Measurements from ENCODE around the gene HRAS. TPM values are rescaled to one million over a fixed set of nuclear protein-coding genes. Genes with fewer than 3 reads are reported as not detected.

Gene HRAS
- total RNA-seq, 4 donors from 2014 or later = 98.5 to 196 (median 117) TPM

GRCh38 chr11:559020-559620 is 23.7 kb upstream of the HRAS start:
- DNase-seq (ENCODE audit: low spot score in 2 of 2) = no peak
- intact Hi-C loops (cut with DNase I; ENCODE audit: low total_unique reads) = no loop called here

DNA sequence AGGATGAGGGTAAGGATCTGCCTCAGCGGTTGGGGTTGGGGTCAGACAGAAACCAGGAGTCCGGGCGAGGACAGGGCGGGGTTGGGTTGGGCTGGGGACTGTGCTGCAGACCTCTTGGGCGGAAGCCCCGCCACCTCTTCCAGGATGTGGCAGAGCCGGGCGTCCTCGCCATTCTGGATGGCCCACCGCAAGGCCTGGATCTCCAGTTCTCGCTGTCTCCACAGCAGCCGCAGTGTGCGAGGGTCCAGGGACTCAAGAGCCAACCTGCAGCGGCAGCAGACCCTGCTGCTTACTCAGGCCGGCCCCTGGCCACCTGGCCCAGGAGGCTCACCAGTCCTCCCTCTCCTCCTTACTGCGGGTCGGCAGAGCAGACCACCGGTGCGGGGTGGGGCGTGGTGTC is 23.1 kb upstream of the HRAS start:
- 84 to 88% methylated on average over 20 of the region's 20 CpGs for WGBS, 2 donors
- no peak for TF ChIP-seq POLR2A (IDR thresholded peaks at IDR 0.05)
- TF ChIP-seq CTCF (IDR thresholded peaks at IDR 0.05) = no peak
- intact Hi-C loops (cut with DNase I; ENCODE audit: low total_unique reads) = no loop called here
- DNase-seq (ENCODE audit: low spot score in 2 of 2) = no peak
- H3K4me3 ChIP-seq (ENCODE audit: low read depth, poor library complexity, severe bottlenecking) = no peak overlapping the region

More at GRCh38 chr11:559020-559620, 23.7 kb upstream of the HRAS start:
- 79 to 80% methylated on average over 13 to 14 of the region's 15 CpGs for WGBS, 2 donors
- no peak overlapping the region for H3K4me3 ChIP-seq (ENCODE audit: low read depth, poor library complexity, severe bottlenecking)
- no peak for TF ChIP-seq CTCF (IDR thresholded peaks at IDR 0.05)
- TF ChIP-seq POLR2A (IDR thresholded peaks at IDR 0.05) = no peak

- H3K4me3 ChIP-seq (ENCODE audit: low read depth, poor library complexity, severe bottlenecking) = no peak overlapping the region
- intact Hi-C loops (cut with DNase I; ENCODE audit: low total_unique reads) = no loop called here
- DNase-seq (ENCODE audit: low spot score in 2 of 2) = no peak
- no peak for TF ChIP-seq POLR2A (IDR thresholded peaks at IDR 0.05)
- 82 to 84% methylated on average over 17 to 19 of the region's 24 CpGs for WGBS, 2 donors
These were observed 22.2 kb upstream of the HRAS start for GRCh38 chr11:557328-558132.

DNA sequence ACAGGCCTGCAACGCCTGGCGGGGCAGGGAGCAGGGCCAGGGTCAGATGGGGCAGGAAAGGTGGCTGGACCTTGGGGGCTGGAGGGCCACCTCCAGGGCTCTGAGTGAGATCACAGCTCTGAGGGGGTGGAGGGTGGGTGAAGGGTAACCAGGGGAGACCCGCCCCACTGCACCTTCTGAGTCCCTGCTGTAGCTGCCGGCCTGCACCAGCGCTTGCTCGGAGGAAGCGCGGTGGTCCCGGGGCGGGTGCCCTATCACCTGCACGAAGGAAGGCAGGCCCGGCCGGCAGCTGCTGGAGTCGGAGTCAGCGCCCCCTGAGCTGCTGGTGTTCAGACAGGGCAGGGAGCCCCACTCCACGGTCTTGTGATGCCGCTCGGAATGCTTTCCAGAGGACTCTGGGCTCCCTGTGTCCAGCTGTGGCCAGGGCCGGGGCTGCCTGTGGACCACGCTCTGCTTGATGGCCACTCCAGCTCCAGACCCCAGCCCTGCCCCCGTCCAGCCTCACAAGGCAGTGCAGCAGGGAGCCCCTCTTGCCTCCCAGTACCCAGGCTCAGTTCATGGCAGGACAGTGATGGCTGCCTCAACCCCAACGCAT is 21.4 kb upstream of the HRAS start:
- 79 to 84% methylated on average over 16 to 21 of the region's 22 CpGs for WGBS, 2 donors
- DNase-seq (ENCODE audit: low spot score in 2 of 2) = no peak
- intact Hi-C loops (cut with DNase I; ENCODE audit: low total_unique reads) = no loop called here
- no peak overlapping the region for H3K4me3 ChIP-seq (ENCODE audit: low read depth, poor library complexity, severe bottlenecking)
- TF ChIP-seq POLR2A (IDR thresholded peaks at IDR 0.05) (no peak), CTCF (IDR thresholded peaks at IDR 0.05) (no peak)

- intact Hi-C loops (cut with DNase I; ENCODE audit: low total_unique reads) = loop anchor here (2.0 kb wide), 1 partner anchor 169 kb away; no protein-coding TSS in a partner anchor
- no peak for DNase-seq (ENCODE audit: low spot score in 2 of 2)
- H3K4me3 ChIP-seq (ENCODE audit: low read depth, poor library complexity, severe bottlenecking) = no peak overlapping the region
- TF ChIP-seq POLR2A (IDR thresholded peaks at IDR 0.05) (no peak), CTCF (IDR thresholded peaks at IDR 0.05) (no peak)
- WGBS, 2 donors = 14 to 20% methylated on average over 33 to 44 of the region's 104 CpGs
These were observed 20.6 kb upstream of the HRAS start for GRCh38 chr11:555780-556661.
